DMS79 treated with DMSO at 0.1 percent for 48 hours (cell line): ENCODE measurements around the gene CYP4F11.
"Not testable (repeated sequence)": the region's sequence is repeated elsewhere in the genome, so short reads cannot be mapped to it uniquely, and the experiment has no call there.

Source experiments
- DNase-seq: peaks from one replicate; lab custom pipeline; 2025; lab: John Stamatoyannopoulos, UW

The CYP4F11 gene, protein sequence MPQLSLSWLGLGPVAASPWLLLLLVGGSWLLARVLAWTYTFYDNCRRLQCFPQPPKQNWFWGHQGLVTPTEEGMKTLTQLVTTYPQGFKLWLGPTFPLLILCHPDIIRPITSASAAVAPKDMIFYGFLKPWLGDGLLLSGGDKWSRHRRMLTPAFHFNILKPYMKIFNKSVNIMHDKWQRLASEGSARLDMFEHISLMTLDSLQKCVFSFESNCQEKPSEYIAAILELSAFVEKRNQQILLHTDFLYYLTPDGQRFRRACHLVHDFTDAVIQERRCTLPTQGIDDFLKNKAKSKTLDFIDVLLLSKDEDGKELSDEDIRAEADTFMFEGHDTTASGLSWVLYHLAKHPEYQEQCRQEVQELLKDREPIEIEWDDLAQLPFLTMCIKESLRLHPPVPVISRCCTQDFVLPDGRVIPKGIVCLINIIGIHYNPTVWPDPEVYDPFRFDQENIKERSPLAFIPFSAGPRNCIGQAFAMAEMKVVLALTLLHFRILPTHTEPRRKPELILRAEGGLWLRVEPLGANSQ

DNA sequence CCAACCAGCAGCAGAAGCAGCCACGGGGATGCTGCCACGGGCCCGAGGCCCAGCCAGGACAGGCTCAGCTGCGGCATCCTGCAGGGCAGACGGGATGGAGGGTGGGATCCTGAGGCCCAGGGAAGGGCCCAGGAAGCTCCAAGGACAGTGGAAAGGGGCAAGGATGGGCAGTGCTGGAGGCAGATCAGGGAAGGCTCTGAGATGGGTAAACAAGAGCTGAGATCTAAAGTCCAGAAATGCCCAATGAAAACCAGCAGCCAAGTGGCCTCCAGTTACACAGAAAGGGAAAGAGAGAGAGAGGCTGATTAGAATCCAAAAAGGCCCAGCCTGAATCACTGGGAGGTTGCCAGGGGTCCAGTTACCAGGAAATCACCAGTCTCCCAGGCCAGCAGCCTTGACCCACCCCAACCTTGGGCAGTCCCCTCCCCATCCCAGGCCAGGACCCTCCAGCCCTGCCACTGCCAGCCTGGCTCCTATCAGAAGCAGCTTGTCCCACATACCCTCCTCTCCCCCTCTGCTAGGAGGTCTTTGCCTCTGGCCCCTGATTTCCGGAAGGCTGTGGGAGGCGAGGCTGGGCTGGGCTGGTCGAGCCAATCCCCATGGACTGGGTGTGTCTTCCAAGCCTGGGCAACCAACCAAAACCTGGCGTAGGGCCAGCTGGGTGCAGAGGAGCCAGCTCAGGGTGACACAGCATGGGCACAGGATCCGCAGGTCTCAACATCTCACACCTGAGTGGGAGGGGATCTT is at the start of gene CYP4F11:
Gene CYP4F11, minus strand, starts transcription at position 198 of the 747 bp plus-strand sequence. Its CDS starts 121 bp downstream, at position 77.
- peak; percentile 14 for DNase-seq

DNA sequence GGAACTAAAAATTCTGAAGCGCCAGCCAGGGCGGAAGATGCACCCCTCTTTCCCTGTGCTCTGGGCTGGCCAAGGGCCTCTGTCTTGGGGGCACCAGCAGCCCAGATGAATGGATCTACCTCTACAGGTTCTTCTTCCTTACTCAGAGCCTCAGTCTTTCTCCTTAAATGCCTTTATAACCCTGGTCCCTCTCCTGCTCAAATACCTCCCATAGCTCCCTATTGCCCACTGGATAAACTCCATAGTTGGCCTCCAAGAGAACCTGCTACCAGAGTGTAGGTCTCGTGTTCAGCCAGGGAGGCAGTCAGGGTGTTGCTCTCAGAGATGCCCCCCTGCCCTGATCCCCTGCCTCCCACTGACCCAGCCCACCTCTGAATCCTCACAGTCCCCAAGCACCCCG is 45.0 kb upstream of the CYP4F11 start:
- no peak for DNase-seq

DNA sequence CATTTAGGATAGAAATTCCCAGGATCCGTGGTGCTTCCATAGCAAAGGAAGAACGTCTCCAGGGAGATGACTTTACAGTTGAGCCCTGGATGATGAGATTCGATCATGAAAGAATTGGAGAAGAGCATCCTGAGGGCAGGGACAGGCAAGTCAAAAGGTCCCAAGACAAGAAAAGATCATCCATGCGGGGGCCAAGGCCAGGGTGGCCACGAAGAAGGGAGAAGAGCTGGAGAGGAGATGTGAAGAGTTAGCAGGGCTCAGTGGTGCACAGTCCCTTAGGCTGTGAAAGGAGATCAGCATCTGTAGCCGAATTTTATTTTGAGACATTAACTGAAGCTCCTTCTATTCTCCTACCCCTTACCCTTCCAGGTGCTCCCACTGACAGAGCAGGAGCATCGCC is 43.4 kb upstream of the CYP4F11 start:
- DNase-seq: no peak

DNA sequence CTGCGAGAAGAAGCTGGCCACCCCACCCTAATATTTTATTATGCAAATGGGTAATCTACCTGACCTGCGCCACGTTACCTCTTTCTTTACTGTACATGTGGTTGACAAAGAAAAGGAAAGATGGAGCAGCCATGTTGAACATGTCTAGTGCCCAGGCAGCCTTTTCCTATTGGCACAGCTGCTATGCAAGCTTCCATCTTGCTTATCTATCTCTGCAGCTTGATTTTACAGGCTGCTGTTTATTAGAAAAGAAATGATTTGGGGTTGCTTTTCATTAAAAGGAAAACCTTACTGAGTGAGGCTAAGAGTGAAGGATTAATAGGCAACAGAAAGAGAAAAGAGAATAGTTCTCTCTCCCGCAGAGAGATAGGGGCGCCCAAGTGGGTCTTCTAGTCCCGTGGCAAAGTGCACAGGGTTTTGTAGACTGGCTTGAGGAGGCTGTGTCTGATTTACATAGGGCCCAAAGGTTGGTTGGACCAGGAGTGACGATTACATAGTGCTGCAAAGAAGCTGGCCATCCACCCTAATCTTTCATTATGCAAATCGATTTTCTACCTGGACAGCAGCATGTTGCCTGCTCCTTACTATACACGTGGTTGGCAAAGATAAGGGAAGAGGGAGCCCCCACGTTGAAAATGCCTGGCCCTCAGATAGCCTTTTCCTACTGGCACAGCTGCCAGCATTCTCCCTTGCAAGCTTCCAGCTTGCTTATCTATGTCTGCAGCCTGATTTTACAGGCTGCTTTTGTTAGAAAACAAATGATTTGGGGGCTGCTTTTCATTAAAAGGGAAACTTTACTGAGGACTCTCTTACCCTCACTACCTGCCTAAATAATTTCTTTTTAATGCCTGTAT is 42.7 kb upstream of the CYP4F11 start:
- no peak for DNase-seq

DNA sequence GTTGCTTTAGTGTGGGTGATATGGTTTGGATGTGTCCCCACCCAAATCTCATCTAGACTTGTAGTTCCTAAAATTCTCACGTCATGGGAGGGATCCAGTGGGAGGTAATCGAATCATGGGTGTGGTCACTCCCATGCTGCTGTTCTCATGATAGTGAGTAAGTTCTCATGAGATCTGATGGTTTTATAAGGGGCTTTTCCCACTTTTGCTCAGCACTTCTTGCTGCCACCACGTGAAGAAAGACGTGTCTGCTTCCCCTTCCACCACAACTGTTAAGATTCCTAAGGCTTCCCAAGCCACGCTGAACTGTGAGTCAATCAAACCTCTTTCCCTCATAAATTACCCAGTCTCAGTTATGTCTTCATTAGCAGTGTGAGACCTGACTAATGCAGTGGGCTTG is 40.5 kb upstream of the CYP4F11 start:
- DNase-seq: no peak

DNA sequence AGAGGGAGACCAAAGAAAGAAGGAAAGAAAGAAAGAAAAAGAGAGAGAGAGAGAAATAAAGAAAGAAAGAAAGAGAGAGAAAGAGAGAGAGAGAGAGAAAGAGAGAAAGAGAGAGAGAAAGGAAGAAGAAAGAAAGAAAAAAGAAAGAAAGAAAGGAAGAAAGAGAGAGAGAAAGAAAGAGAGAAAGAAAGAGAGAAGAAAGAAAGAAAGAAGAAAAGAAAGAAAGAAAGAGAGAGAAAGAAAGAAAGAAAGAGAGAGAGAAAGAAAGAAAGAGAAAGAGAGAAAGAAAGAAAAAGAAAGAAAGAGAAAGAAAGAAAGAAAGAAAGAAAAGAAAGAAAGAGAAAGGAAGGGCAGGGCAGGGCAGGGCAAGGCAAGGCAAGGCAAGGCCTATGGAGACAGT is 37.7 kb upstream of the CYP4F11 start:
- DNase-seq: not testable (repeated sequence)

DNA sequence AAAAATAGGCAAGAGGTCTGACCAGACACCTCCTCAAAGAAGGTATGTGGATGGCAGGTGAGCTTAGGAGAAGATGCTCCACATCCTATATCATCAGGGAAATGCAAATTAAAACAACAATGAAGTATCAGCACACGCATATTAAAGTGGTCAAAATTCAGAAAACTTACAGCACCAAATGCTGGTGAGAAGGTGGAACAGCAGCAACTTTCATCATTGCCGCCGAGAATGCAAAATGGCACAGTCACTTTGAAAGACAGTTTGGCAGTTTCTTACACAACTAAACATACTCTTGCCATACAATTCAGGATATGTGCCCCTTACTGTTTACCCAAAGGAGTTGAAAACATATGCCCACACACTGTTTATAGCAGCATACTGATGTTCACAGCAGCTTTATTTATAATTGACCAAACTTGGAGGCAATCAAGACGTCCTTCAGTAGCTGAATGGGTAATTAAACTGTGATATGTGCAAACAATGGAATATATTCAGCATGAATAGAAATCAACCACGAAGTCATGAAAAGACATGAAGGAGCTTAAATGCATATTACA is 37.0 kb upstream of the CYP4F11 start:
- no peak for DNase-seq

DNA sequence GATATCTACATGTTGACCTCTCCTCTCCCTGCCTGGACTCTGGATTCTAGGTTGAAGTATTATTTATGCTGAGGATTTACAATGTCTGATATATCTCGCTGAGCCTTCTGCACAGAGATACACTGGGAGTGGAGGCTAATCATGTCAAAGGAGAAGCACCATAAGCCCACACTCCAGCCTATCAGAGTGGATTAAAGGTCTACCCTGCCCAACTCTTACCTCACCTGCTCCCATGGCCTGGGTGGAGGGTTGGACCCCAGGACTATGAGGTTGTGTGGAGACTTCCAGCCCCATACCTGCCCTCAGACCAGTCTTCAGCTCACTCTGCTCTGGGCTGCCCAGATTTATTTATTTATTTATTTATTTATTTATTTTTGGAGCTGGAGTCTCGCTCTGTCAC is 29.9 kb upstream of the CYP4F11 start:
- no peak for DNase-seq

DNA sequence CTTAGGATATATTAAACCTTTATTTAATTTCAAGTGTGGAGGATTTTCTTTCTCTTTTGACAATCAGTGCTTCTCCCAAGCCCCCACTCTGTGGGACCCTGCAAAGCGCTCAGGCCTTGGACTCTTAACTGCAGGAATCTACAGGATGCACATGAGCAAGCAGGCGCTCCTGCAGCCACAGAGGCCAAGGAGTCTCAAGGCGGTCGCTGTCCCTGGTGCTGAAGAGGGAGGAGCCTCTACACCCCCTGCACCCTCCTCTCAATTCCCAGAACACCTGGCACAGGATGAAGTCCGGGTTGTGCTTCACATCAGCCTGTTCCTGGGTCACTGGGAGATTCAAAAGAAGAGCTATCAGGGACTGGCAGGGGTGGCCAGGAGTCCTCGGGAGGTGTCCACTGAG is 28.0 kb upstream of the CYP4F11 start:
- DNase-seq: no peak

DNA sequence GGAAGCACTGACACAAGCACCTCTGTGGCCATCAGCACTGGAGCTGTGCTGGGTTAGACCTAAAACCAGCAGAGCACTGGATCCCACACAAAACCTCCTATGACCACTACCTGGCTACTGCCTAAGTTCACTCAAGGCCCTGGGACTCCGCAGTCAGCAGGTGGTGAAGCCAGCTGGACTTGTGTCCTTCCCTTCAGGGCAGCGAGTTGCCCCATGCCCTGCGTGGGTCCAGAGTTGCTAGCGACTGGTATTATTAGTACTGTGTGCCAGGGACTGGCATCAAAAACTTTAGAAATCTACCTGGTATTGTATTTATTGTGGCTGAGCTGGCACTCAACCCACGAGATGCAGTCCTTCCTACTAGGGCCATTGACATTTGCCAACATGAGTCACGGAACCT is 20.5 kb upstream of the CYP4F11 start:
- no peak for DNase-seq

DNA sequence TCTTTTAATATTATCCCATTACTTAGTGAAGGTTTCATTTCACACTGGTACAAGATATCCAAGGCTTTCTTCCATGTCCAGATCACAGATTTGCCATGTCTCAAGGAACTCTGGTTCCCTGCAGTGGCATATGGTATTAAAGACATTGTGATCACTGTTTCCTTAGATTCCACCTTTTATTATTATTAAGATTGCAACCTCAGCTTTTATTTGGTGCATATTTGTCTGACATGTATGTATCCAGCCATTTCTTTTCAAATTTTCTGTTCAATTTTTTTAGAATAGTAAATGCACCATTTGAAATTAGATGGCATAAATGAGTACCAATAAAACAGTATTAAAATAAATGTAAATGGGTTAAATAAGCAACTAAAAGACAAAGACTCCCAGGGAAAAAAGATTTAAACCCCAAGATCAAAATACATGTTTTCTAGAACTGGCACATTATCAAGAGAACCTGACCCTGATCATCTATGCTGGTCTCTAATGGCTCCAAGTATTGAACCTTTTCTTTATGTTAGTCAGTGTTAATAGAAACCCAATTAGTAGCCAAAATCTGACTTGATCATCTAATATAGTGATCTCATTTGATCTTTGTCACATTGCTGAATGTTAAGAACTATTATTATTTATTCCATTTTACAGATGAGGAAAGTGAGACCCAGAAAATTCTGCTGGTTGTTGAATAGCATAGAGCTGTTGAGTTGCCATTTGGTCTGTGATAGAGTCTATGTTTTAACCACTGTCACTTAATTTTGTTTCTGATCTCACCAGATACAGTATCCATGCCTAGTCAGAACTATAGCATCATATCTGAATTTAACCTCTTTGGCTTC is 14.1 kb upstream of the CYP4F11 start, which contains the start of gene OR10H4:
Gene OR10H4, plus strand, starts transcription at position 786 of the 836 bp plus-strand sequence. Its CDS starts 0 bp downstream, at position 786.
- DNase-seq: no peak

DNA sequence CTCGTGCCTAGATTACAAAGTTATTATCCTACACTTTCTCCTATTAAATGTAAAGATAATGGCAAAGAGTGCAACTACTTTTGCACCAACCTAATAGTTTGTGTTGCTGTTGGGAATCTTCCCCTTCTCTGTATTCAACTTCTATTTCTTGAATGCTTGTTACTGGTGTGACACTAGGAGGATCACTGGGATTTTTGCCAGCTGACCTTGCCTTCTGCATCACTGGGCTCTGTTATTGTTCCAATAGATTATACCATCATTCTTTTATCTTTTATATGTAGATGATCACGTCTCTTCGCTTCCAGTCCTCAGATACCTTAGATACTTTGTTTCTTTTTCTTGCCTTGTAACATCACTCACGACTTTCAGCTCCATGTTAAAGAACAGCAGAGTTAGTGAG is 11.0 kb upstream of the CYP4F11 start:
- no peak for DNase-seq

DNA sequence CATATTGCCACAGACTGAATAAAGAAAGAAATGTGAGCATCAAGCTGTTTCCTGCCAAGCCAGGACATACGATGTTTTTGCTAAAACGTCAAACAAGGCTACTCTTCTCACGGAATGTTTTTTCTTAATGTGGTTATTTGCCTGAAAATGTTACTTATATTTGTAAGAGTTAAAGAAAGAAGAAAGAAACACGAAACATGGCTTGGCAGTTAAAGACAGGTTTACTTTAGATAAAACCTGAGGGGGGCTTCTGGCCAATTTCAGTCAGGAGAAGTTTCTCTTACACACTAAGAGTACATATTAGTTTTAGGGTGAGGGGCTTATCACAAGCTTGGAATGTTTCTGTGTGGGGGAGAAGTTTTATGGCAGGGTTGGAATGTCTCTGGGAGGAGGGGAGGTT is 10.1 kb upstream of the CYP4F11 start:
- DNase-seq: no peak

DNA sequence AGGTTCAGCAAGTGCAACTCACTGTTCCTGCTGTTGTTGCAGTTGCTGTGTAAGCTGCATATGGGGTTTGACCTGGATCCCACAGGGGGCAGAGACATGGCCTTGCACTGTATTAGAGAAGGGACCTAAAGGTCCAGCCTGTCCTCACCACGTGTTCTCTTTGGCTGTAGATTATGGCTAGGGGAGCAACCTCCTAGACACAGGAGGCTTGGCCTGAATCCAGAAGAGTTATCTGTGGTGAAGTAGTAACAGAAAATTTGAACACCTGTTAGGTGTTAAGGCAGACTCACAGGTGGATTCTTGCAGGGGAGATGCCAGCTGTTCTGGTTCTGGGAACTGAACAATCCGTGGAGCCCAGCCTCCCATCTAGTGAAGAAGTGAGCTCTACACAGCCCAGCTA is 3.4 kb upstream of the CYP4F11 start:
- DNase-seq: no peak

DNA sequence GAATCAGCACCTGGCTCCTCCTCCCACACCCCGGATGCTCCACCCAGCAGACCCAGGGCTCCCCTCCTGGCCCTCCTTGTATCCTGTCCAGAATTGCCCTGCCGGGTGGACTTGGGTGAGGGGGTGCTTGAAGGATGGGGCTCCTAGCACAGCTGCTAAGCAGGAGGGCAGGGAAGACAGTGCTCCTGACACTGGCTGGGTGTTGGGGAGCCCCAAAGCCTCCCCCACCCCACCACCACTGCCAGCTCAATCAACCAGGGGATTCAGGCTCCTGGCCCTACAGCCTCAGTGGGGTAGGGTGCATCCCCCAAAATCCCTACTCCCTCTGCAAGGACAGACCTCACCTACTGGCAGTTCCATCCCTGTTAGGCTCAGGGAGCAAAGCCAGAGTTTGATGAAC is 2.6 kb upstream of the CYP4F11 start:
- DNase-seq: no peak

DNA sequence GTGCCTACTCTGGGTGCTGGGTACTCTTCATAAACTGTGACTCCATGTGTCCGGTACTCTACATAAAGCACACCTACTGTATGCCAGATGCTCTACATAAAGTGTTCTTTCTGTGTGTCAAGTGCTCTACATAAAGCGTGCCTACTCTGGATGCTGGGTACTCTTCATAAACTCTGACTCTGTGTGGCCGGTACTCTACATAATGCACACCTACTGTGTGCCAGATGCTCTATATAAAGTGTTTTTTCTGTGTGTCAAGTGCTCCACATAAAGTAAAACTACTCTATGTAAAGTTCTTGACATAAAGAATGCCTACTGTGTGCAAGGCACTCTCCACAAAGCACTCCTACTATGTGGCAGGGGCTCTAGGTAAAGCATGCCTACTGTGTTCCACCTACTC is 1.8 kb upstream of the CYP4F11 start:
- no peak for DNase-seq

DNA sequence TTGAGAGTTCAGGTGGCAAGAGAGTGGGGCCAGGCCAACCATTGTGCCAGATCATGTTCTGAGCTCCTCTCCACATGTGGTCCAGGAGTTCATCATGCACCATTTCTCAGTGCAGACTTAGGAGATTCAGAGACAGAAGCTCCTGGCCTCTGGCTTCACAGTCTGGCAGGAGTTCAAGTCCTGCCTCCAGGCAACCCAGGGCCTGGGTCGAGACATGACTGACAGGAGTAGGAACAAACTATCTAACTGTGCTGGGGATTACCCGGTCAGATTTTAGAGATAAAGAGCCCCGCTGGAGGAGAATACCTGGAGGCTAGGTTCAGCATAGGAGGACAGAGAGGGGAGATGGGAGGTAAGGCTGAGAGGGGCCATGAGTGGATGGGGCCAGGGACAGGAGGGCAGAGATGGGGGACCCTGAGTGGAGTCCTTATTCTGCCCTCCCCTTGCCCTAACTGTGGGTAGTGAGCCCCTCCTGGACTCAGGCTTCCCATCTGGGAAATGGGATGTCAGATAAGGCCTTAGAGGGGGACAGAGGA is 906 bp upstream of the CYP4F11 start:
- no peak for DNase-seq

DNA sequence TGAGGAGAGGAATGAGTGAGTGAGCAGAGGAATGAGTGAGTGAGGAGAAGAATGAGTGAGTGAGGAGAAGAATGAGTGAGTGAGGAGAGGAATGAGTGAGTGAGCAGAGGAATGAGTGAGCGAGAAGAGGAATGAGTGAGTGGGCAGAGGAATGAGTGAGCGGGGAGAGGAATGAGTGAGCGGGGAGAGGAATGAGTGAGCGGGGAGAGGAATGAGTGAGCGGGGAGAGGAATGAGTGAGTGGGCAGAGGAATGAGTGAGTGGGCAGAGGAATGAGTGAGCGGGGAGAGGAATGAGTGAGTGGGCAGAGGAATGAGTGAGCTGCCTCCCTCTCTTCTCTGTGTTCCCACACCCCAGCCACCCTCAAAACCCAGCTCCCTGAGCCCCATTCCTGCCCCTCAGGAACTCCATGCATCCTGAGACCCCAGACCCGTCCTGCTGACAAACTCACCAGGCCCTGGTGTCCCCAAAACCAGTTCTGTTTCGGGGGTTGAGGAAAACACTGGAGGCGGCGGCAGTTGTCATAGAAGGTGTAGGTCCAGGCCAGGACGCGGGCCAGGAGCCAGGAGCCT is 483 bp downstream of the CYP4F11 start:
- DNase-seq: not testable (repeated sequence)

DNA sequence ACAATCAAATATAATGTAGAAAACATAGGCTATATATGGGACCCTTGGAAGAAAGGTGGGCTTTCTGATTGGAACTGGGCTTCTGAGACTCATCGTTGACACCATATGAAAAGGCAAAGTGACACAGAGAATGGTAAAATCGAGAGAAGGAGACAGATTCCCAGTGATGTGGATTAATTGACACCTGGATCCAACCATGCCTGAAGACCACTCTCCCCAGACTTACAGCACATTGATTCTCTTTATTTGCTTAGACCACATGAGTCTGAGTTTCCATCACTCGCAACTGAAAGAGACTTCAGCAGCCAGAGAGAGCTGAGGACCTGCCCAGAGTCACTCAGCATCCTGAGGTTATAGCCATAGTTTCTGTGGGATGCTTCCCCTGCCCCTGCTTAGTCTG is 6.0 kb downstream of the CYP4F11 start:
- DNase-seq: no peak

DNA sequence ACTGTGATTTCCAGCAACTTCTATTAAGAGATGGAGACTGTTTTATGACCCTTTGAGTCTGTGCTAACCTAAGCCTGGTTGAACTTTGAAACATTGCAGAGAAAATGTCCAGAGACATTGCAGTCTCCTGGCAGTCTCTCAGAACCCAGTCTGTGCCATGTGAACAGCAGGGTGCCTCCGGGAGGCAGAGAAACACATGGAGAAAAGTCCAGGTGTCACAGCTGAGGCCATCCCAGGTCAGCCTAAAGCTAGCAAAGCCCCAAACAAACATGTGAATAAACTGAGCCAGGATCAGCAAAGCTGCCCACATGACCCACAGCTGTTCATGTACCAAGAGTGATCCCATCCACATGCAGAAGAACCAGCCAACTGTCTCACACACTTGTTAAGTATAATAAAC is 7.8 kb downstream of the CYP4F11 start:
- no peak for DNase-seq
